WTC11 (cell line): ENCODE data around the gene LRRC4B. TPM values are rescaled to one million over a fixed set of nuclear protein-coding genes. Genes with fewer than 3 reads are reported as not detected.

Experiments
- ATAC-seq: fragments of 200-7000 bp; cut with Tn5 transposase; 2 replicates; pipeline ENCODE4 v1.10.0; 2021; ENCODE audit warnings: mild to moderate bottlenecking, moderate library complexity
- CTCF ChIA-PET: fragments of 300-600 bp; sonication (Branson Sonifier 250); formaldehyde crosslinking; loops from one replicate; lab custom pipeline; 2021; ENCODE audit warnings: antibody characterized with exemption; lab: Charles Lee
- POLR2A ChIA-PET: fragments of 350-600 bp; sonication (Branson Sonifier 250); formaldehyde crosslinking; loops from one replicate; lab custom pipeline; 2021; ENCODE audit warnings: antibody characterized with exemption; lab: Charles Lee
- DNase-seq: peaks from one replicate; pipeline ENCODE4 v3.0.0; 2021; ENCODE audit warnings: low spot score
- H3K27ac Mint-ChIP-seq: 2 replicates; pipeline ENCODE4 v1.8.0; 2021; ENCODE audit warnings: mixed read lengths
- H3K27me3 Mint-ChIP-seq: 2 replicates; pipeline ENCODE4 v1.8.0; 2021; ENCODE audit warnings: low read depth, mild to moderate bottlenecking, moderate library complexity, mixed read lengths
- H3K36me3 Mint-ChIP-seq: 2 replicates; pipeline ENCODE4 v1.8.0; 2021; ENCODE audit warnings: mixed read lengths
- H3K4me1 Mint-ChIP-seq: 2 replicates; pipeline ENCODE4 v1.8.0; 2022; ENCODE audit warnings: mixed read lengths
- H3K4me3 Mint-ChIP-seq: 2 replicates; pipeline ENCODE4 v1.8.0; 2021; ENCODE audit warnings: mild to moderate bottlenecking, moderate library complexity, mixed read lengths
- H3K9me3 Mint-ChIP-seq: 2 replicates; pipeline ENCODE4 v1.8.0; 2021; ENCODE audit warnings: mixed read lengths
- CREB1 ChIP-seq: sonication (generic); formaldehyde crosslinking; IDR thresholded peaks from 2 replicates; pipeline ENCODE4 v1.8.0; 2023; ENCODE audit warnings: mild to moderate bottlenecking, missing genetic modification reagents
- ELF4 ChIP-seq: sonication (generic); formaldehyde crosslinking; IDR thresholded peaks from 2 replicates; pipeline ENCODE4 v1.8.1; 2022; ENCODE audit warnings: low read depth, mild to moderate bottlenecking, moderate library complexity, missing genetic modification reagents
- GRHL2 ChIP-seq: fragments of 250-450 bp; sonication (Bioruptor Pico); IDR thresholded peaks from 2 replicates; pipeline ENCODE4 v1.8.0; 2022; ENCODE audit warnings: mild to moderate bottlenecking, moderate library complexity; ENCODE audit not compliant: insufficient replicate concordance, severe bottlenecking
- GTF2I ChIP-seq: fragments of 250-450 bp; sonication (Bioruptor Pico); conservative IDR thresholded peaks from 2 replicates; pipeline ENCODE4 v1.4.0; 2021; ENCODE audit warnings: mild to moderate bottlenecking
- IRF2 ChIP-seq: sonication (generic); formaldehyde crosslinking; IDR thresholded peaks from 2 replicates; pipeline ENCODE4 v1.8.0; 2022; ENCODE audit warnings: low read depth, missing genetic modification reagents, borderline replicate concordance
- JAZF1 ChIP-seq: fragments of 250-450 bp; sonication (Bioruptor Pico); IDR thresholded peaks from 2 replicates; pipeline ENCODE4 v1.9.0; 2021; ENCODE audit warnings: moderate library complexity, mild to moderate bottlenecking, inconsistent platforms
- KAT7 ChIP-seq: sonication (generic); formaldehyde crosslinking; IDR thresholded peaks from 2 replicates; pipeline ENCODE4 v1.8.1; 2023; ENCODE audit warnings: missing genetic modification reagents, mild to moderate bottlenecking, borderline replicate concordance
- MXD4 ChIP-seq: fragments of 250-450 bp; sonication (Bioruptor Pico); IDR thresholded peaks from 2 replicates; pipeline ENCODE4 v1.8.0; 2021; ENCODE audit warnings: mild to moderate bottlenecking, moderate library complexity, borderline replicate concordance
- NR1H2 ChIP-seq: sonication (generic); formaldehyde crosslinking; IDR thresholded peaks from 2 replicates; pipeline ENCODE4 v1.9.0; 2021; ENCODE audit warnings: mild to moderate bottlenecking, moderate library complexity, missing genetic modification reagents
- SMAD4 ChIP-seq: sonication (generic); formaldehyde crosslinking; IDR thresholded peaks from 2 replicates; pipeline ENCODE4 v1.8.0; 2022; ENCODE audit warnings: mild to moderate bottlenecking, missing genetic modification reagents
- TEAD4 ChIP-seq: sonication (generic); formaldehyde crosslinking; IDR thresholded peaks from 2 replicates; pipeline ENCODE4 v1.8.0; 2022; ENCODE audit warnings: mild to moderate bottlenecking, missing genetic modification reagents
- ZBTB21 ChIP-seq: sonication (generic); formaldehyde crosslinking; IDR thresholded peaks from 2 replicates; pipeline ENCODE4 v1.8.1; 2023; ENCODE audit warnings: mild to moderate bottlenecking, missing genetic modification reagents, borderline replicate concordance
- total RNA-seq: library from RNA; stranded (reverse); gene quantifications from 3 replicates; pipeline ENCODE4 v1.2.3, GENCODE V29; 2021
- TF ChIP-seq, protein P1 (sequence below): sonication (generic); formaldehyde crosslinking; IDR thresholded peaks from 2 replicates; pipeline ENCODE4 v1.8.1; 2022; ENCODE audit warnings: low read depth, missing genetic modification reagents, borderline replicate concordance
- TF ChIP-seq, protein P2 (sequence below): sonication (generic); formaldehyde crosslinking; IDR thresholded peaks from 2 replicates; pipeline ENCODE4 v1.8.1; 2022; ENCODE audit warnings: low read depth, mild to moderate bottlenecking, moderate library complexity, missing genetic modification reagents, borderline replicate concordance
- TF ChIP-seq, protein P3 (sequence below): sonication (generic); formaldehyde crosslinking; IDR thresholded peaks from 2 replicates; pipeline ENCODE4 v1.8.1; 2023; ENCODE audit warnings: mild to moderate bottlenecking, missing genetic modification reagents
- TF ChIP-seq, protein P4 (sequence below): sonication (generic); formaldehyde crosslinking; IDR thresholded peaks from 2 replicates; pipeline ENCODE4 v1.8.1; 2022; ENCODE audit warnings: mild to moderate bottlenecking, missing genetic modification reagents, moderate library complexity, borderline replicate concordance
- TF ChIP-seq, protein P5 (sequence below): fragments of 250-450 bp; sonication (Bioruptor Pico); IDR thresholded peaks from 2 replicates; pipeline ENCODE4 v1.8.0; 2021; ENCODE audit warnings: mild to moderate bottlenecking
- TF ChIP-seq, protein P6 (sequence below): sonication (generic); formaldehyde crosslinking; IDR thresholded peaks from 2 replicates; pipeline ENCODE4 v1.8.1; 2023; ENCODE audit warnings: mild to moderate bottlenecking, missing genetic modification reagents, moderate library complexity
- TF ChIP-seq, protein P7 (sequence below): fragments of 250-450 bp; sonication (Bioruptor Pico); IDR thresholded peaks from 2 replicates; pipeline ENCODE4 v1.9.0; 2021; ENCODE audit warnings: mild to moderate bottlenecking, borderline replicate concordance

The LRRC4B gene
- total RNA-seq, 1 experiment from 2014 or later: 10.0 TPM

DNA sequence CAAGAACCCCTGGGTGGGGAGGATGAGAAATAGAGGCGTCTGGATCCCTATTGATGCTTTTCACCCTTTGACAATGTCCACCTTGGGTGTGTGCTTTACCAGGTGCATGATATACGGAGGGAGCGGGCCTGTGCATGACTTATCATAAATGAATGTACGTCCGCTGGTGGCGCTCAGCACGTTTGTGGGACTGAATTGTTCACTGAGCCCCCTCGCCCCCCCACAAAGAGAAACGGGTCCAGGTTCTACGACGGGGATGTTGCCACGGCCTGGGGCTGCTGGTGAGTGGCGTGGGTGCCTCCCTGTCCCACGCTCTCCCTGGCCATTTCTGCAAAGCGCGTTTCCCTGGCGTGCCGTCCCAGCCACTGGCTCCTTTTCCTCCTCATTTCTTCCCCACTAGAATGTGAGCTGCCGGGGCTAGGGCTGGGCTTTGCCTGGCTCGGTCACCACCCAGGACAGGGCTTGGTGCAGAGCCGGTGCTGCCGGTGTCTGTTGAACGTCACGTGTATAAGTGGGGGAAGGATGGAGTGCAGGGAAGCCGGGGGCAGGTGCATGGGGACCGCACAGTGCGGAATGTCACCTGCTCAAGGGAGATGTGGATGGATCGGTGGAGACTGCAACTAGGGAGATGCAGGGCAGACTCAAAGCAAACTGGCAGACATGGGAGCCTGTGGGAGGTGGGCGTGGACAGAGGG is 21.6 kb downstream of the LRRC4B start:
- ChIA-PET POLR2A (no interaction called here), CTCF (interaction anchor here (1.0 to 2.0 kb wide), 3 partner anchors 9 to 157 kb away, joined by 4 to 22 read pairs (median 17); no protein-coding TSS in a partner anchor)
- peaks cover 22% of the 10 kb centered on the region for H3K4me1 Mint-ChIP-seq
- no peak for ATAC-seq
- no peak overlapping the region for H3K4me3 Mint-ChIP-seq
- no peak for DNase-seq
- no peak for TF ChIP-seq TEAD4 (CRISPR knock-in tag)
- TF ChIP-seq, protein P1, sequence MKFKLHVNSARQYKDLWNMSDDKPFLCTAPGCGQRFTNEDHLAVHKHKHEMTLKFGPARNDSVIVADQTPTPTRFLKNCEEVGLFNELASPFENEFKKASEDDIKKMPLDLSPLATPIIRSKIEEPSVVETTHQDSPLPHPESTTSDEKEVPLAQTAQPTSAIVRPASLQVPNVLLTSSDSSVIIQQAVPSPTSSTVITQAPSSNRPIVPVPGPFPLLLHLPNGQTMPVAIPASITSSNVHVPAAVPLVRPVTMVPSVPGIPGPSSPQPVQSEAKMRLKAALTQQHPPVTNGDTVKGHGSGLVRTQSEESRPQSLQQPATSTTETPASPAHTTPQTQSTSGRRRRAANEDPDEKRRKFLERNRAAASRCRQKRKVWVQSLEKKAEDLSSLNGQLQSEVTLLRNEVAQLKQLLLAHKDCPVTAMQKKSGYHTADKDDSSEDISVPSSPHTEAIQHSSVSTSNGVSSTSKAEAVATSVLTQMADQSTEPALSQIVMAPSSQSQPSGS (CRISPR knock-in tag): no peak
- TF ChIP-seq, protein P2, sequence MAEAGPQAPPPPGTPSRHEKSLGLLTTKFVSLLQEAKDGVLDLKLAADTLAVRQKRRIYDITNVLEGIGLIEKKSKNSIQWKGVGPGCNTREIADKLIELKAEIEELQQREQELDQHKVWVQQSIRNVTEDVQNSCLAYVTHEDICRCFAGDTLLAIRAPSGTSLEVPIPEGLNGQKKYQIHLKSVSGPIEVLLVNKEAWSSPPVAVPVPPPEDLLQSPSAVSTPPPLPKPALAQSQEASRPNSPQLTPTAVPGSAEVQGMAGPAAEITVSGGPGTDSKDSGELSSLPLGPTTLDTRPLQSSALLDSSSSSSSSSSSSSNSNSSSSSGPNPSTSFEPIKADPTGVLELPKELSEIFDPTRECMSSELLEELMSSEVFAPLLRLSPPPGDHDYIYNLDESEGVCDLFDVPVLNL (CRISPR knock-in tag): no peak
- TF ChIP-seq CREB1: no peak
- no peak for TF ChIP-seq NR1H2 (CRISPR knock-in tag)
- TF ChIP-seq SMAD4: no peak
- TF ChIP-seq IRF2 (CRISPR knock-in tag): no peak
- TF ChIP-seq, protein P3, sequence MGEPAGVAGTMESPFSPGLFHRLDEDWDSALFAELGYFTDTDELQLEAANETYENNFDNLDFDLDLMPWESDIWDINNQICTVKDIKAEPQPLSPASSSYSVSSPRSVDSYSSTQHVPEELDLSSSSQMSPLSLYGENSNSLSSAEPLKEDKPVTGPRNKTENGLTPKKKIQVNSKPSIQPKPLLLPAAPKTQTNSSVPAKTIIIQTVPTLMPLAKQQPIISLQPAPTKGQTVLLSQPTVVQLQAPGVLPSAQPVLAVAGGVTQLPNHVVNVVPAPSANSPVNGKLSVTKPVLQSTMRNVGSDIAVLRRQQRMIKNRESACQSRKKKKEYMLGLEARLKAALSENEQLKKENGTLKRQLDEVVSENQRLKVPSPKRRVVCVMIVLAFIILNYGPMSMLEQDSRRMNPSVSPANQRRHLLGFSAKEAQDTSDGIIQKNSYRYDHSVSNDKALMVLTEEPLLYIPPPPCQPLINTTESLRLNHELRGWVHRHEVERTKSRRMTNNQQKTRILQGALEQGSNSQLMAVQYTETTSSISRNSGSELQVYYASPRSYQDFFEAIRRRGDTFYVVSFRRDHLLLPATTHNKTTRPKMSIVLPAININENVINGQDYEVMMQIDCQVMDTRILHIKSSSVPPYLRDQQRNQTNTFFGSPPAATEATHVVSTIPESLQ (CRISPR knock-in tag): no peak
- H3K36me3 Mint-ChIP-seq: no peaks in the 10 kb centered on the region
- H3K27ac Mint-ChIP-seq: no peak overlapping the region
- H3K27me3 Mint-ChIP-seq: peaks cover 20% of the 10 kb centered on the region
- H3K9me3 Mint-ChIP-seq: no peaks in the 10 kb centered on the region

DNA sequence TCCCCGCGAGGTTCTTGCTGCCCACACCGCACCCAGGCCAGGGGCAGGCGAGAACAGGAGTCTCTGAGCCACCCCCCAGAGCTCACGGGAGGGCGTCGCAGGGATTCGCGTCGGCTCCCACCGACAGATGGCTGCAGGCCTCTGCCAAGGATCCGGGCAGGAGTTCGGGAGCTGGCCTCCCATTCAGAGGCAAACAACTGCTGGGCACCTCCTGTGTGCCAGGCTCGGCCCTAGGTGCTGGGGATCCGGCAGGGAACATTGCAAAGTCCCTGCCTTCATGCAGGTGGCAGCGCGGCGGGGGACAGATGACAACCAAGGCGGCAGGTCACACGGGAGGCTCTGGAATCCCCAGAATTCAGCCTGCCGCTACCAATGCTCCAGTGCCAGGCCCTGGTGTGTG is 25.3 kb downstream of the LRRC4B start:
- H3K4me1 Mint-ChIP-seq: peaks cover 15% of the 10 kb centered on the region
- no peak overlapping the region for H3K4me3 Mint-ChIP-seq
- no peaks in the 10 kb centered on the region for H3K36me3 Mint-ChIP-seq
- POLR2A ChIA-PET: interaction anchor here (0.6 kb wide), 2 partner anchors 98 to 105 kb away, joined by 3 to 7 read pairs; no protein-coding TSS in a partner anchor
- no peak overlapping the region for H3K27ac Mint-ChIP-seq
- ATAC-seq (no peak; the same call in 1 of the 2 replicates), DNase-seq (no peak)
- CTCF ChIA-PET: interaction anchor here (0.6 to 8.5 kb wide), 5 partner anchors 13 to 1423 kb away, joined by 3 to 200 read pairs (median 4); no protein-coding TSS in a partner anchor
- H3K27me3 Mint-ChIP-seq: no peaks in the 10 kb centered on the region; the same call in 1 of the 2 replicates
- no peaks in the 10 kb centered on the region for H3K9me3 Mint-ChIP-seq
- TF ChIP-seq GRHL2 (CRISPR knock-in tag) (no peak), KAT7 (CRISPR knock-in tag) (no peak), GTF2I (CRISPR knock-in tag) (no peak), JAZF1 (no peak), MXD4 (CRISPR knock-in tag) (no peak), ELF4 (CRISPR knock-in tag) (no peak), ZBTB21 (no peak)
- TF ChIP-seq, protein P4, sequence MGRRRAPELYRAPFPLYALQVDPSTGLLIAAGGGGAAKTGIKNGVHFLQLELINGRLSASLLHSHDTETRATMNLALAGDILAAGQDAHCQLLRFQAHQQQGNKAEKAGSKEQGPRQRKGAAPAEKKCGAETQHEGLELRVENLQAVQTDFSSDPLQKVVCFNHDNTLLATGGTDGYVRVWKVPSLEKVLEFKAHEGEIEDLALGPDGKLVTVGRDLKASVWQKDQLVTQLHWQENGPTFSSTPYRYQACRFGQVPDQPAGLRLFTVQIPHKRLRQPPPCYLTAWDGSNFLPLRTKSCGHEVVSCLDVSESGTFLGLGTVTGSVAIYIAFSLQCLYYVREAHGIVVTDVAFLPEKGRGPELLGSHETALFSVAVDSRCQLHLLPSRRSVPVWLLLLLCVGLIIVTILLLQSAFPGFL (CRISPR knock-in tag): no peak
- TF ChIP-seq, protein P5, sequence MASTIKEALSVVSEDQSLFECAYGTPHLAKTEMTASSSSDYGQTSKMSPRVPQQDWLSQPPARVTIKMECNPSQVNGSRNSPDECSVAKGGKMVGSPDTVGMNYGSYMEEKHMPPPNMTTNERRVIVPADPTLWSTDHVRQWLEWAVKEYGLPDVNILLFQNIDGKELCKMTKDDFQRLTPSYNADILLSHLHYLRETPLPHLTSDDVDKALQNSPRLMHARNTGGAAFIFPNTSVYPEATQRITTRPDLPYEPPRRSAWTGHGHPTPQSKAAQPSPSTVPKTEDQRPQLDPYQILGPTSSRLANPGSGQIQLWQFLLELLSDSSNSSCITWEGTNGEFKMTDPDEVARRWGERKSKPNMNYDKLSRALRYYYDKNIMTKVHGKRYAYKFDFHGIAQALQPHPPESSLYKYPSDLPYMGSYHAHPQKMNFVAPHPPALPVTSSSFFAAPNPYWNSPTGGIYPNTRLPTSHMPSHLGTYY (CRISPR knock-in tag): no peak
- TF ChIP-seq, protein P6, sequence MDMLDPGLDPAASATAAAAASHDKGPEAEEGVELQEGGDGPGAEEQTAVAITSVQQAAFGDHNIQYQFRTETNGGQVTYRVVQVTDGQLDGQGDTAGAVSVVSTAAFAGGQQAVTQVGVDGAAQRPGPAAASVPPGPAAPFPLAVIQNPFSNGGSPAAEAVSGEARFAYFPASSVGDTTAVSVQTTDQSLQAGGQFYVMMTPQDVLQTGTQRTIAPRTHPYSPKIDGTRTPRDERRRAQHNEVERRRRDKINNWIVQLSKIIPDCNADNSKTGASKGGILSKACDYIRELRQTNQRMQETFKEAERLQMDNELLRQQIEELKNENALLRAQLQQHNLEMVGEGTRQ: no peak
- TF ChIP-seq, protein P2 (CRISPR knock-in tag): no peak
- TF ChIP-seq, protein P7, sequence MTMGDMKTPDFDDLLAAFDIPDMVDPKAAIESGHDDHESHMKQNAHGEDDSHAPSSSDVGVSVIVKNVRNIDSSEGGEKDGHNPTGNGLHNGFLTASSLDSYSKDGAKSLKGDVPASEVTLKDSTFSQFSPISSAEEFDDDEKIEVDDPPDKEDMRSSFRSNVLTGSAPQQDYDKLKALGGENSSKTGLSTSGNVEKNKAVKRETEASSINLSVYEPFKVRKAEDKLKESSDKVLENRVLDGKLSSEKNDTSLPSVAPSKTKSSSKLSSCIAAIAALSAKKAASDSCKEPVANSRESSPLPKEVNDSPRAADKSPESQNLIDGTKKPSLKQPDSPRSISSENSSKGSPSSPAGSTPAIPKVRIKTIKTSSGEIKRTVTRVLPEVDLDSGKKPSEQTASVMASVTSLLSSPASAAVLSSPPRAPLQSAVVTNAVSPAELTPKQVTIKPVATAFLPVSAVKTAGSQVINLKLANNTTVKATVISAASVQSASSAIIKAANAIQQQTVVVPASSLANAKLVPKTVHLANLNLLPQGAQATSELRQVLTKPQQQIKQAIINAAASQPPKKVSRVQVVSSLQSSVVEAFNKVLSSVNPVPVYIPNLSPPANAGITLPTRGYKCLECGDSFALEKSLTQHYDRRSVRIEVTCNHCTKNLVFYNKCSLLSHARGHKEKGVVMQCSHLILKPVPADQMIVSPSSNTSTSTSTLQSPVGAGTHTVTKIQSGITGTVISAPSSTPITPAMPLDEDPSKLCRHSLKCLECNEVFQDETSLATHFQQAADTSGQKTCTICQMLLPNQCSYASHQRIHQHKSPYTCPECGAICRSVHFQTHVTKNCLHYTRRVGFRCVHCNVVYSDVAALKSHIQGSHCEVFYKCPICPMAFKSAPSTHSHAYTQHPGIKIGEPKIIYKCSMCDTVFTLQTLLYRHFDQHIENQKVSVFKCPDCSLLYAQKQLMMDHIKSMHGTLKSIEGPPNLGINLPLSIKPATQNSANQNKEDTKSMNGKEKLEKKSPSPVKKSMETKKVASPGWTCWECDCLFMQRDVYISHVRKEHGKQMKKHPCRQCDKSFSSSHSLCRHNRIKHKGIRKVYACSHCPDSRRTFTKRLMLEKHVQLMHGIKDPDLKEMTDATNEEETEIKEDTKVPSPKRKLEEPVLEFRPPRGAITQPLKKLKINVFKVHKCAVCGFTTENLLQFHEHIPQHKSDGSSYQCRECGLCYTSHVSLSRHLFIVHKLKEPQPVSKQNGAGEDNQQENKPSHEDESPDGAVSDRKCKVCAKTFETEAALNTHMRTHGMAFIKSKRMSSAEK (CRISPR knock-in tag): no peak
